ENCODE measurements around the gene VLDLR.

Gene VLDLR

DNA sequence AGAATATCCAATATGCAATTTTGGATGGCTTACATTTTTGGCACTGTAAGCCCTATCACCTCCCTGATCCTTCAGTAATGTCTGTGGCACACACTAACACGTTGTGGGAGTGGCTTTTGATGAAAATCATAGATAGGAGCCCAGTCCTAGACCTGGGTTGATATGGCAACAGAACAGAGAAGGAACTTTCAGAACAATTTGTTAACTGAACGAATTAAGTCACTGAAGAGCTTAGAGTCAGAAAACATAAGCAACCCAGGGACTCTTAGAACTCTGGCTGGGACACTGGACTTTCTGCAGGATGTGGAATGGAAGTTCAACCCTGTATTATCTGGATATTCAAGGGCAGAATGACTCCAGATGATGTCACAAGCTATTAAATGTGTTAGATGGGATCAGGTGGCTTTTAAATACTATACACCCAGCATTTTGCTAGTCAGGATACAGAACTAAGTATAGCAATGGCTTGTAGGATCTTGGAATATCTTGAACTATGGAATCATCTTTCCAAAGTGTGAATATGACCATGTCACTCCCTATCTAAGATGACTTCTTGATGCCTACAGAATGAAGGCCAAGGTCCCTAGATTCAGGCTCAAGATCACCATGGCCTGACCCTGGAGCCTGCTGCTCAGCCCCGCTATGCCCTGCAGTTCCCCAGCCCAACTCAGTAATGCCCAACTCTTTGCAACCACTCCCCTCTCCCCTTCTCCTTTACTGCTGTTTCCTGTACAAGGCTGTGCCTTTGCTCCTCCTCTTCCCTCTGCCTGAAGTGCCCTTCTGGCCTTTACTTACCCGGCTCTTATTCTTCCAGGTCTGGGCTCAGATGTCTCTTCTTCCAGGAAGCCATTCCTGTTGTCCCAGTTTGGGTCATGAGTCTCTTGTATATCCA, 42.8 kb downstream of the VLDLR start:
- WGBS = 93% methylated on average over 4 of the region's 4 CpGs
- H3K4me1 ChIP-seq (ENCODE audit: insufficient read depth, low read length) = no peaks in the 10 kb centered on the region
- H3K27ac ChIP-seq (ENCODE audit: low read depth, low read length) = no peak overlapping the region

GRCh38 chr9:2666569-2666968, 45.0 kb downstream of the VLDLR start:
- Histone ChIP-seq H3K27me3 (ENCODE audit: insufficient read depth, low read length) (no peaks in the 10 kb centered on the region), H3K27ac (ENCODE audit: low read depth, low read length) (no peak overlapping the region), H3K9ac (ENCODE audit: low read depth, low read length) (no peak overlapping the region), H3K4me1 (ENCODE audit: insufficient read depth, low read length) (no peaks in the 10 kb centered on the region), H3K4me3 (ENCODE audit: low read length) (no peak overlapping the region), H3K36me3 (ENCODE audit: insufficient read depth, low read length) (peaks cover 5% of the 10 kb centered on the region; the same call in 1 of the 2 replicates), H3K9me3 (ENCODE audit: insufficient read depth, low read depth, low read length) (peaks cover 13% of the 10 kb centered on the region; the same call in 1 of the 2 replicates)
- 95% methylated on average over 4 of the region's 4 CpGs for WGBS

More for the DNA sequence above, 42.8 kb downstream of the VLDLR start:
- Histone ChIP-seq H3K9ac (ENCODE audit: low read depth, low read length) (no peak overlapping the region), H3K9me3 (ENCODE audit: insufficient read depth, low read depth, low read length) (peaks cover 13% of the 10 kb centered on the region; the same call in 1 of the 2 replicates), H3K36me3 (ENCODE audit: insufficient read depth, low read length) (peaks cover 5% of the 10 kb centered on the region; the same call in 1 of the 2 replicates), H3K27me3 (ENCODE audit: insufficient read depth, low read length) (no peaks in the 10 kb centered on the region), H3K4me3 (ENCODE audit: low read length) (no peak overlapping the region)

GRCh38 chr9:2673161-2673560, 51.6 kb downstream of the VLDLR start:
- Histone ChIP-seq H3K9me3 (ENCODE audit: insufficient read depth, low read depth, low read length) (no peaks in the 10 kb centered on the region), H3K4me3 (ENCODE audit: low read length) (no peak overlapping the region), H3K36me3 (ENCODE audit: insufficient read depth, low read length) (no peaks in the 10 kb centered on the region), H3K9ac (ENCODE audit: low read depth, low read length) (no peak overlapping the region), H3K27me3 (ENCODE audit: insufficient read depth, low read length) (no peaks in the 10 kb centered on the region), H3K4me1 (ENCODE audit: insufficient read depth, low read length) (peaks cover 14% of the 10 kb centered on the region), H3K27ac (ENCODE audit: low read depth, low read length) (no peak overlapping the region)
- 92% methylated on average over 3 of the region's 3 CpGs for WGBS

DNA sequence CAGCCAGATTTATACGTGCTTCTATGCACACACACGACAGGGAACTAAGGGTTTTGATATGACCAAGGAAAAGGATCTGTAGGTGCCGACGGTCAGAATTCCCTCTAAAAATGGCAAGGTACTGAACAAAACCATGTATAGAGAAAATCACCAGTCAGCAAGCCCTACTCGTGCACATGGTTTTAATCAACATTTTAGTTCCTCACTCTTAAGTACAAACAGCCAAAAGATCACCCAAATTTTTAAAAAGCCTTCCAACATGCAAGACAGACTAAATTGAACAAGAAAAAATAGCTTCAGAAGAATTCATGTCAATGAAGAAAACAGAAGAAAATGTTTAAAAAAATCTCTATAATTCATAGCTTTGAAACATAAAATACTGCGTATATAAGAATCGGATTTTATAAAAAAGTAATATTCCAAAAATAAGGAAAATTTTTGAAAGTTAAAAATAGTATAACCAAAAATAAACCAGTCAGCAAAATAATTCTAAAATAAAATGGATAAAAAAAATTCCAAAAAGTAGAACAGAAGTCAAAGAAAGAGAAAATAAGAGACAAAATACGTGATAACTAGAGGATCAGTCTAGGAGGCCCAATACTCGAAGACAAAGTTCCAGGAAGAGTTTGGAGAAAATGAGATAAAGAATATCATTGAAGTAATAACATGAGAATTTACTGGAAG, 52.7 kb downstream of the VLDLR start:
- no peaks in the 10 kb centered on the region for H3K9me3 ChIP-seq (ENCODE audit: insufficient read depth, low read depth, low read length)
- WGBS = 93% methylated on average over 7 of the region's 9 CpGs
- no peak overlapping the region for H3K27ac ChIP-seq (ENCODE audit: low read depth, low read length)
- no peaks in the 10 kb centered on the region for H3K27me3 ChIP-seq (ENCODE audit: insufficient read depth, low read length)
- no peak overlapping the region for H3K4me3 ChIP-seq (ENCODE audit: low read length)
- no peak overlapping the region for H3K9ac ChIP-seq (ENCODE audit: low read depth, low read length)
- no peaks in the 10 kb centered on the region for H3K36me3 ChIP-seq (ENCODE audit: insufficient read depth, low read length)
- peaks cover 17% of the 10 kb centered on the region for H3K4me1 ChIP-seq (ENCODE audit: insufficient read depth, low read length)

DNA sequence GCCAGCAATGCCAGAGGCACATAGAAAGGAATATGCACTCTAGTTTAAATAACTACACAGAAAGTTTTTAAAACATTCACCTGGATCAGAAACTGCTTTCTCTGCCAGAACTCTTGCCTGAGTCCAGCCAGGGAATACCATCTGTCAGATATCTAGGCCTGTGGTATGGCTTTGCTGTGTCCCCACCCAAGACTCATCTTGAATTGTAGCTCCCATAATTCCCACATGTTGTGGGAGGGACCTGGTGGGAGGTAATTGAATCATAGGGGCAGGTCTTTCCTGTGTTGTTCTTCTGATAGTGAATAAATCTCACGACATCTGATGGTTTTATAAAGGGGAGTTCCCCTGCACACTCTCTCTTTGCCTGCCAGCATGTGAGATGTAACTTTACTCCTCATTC, 54.2 kb downstream of the VLDLR start:
- no peak overlapping the region for H3K27ac ChIP-seq (ENCODE audit: low read depth, low read length)
- H3K9ac ChIP-seq (ENCODE audit: low read depth, low read length) = no peak overlapping the region
- no peaks in the 10 kb centered on the region for H3K27me3 ChIP-seq (ENCODE audit: insufficient read depth, low read length)
- no peak overlapping the region for H3K4me3 ChIP-seq (ENCODE audit: low read length)
- H3K4me1 ChIP-seq (ENCODE audit: insufficient read depth, low read length) = peaks cover 17% of the 10 kb centered on the region
- H3K9me3 ChIP-seq (ENCODE audit: insufficient read depth, low read depth, low read length) = no peaks in the 10 kb centered on the region
- WGBS = 82% methylated on average over 1 of the region's 1 CpG
- no peaks in the 10 kb centered on the region for H3K36me3 ChIP-seq (ENCODE audit: insufficient read depth, low read length)

DNA sequence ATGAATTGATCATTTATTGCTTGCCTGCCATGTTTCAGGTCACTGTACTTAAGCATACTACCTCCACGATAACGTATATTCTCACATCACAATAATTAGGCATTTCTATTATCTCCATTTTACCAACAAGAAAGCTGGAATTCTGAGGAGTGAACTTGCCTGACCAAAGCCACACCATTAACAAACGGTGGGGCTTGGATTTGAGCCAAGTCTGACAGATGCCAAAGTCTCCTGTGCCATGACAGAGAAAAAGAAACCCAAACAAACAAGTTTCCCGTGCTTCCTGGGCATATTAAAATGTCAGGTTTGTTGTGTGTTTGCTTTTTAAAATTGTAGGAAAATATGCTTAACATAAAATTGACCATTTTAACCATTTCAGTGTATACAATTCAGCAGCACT, 54.9 kb downstream of the VLDLR start:
- H3K9me3 ChIP-seq (ENCODE audit: insufficient read depth, low read depth, low read length) = no peaks in the 10 kb centered on the region
- no peak overlapping the region for H3K9ac ChIP-seq (ENCODE audit: low read depth, low read length)
- H3K4me3 ChIP-seq (ENCODE audit: low read length) = no peak overlapping the region
- 90% methylated on average over 4 of the region's 4 CpGs for WGBS
- no peak overlapping the region for H3K27ac ChIP-seq (ENCODE audit: low read depth, low read length)
- H3K27me3 ChIP-seq (ENCODE audit: insufficient read depth, low read length) = no peaks in the 10 kb centered on the region
- no peaks in the 10 kb centered on the region for H3K36me3 ChIP-seq (ENCODE audit: insufficient read depth, low read length)
- H3K4me1 ChIP-seq (ENCODE audit: insufficient read depth, low read length) = peaks cover 17% of the 10 kb centered on the region

- H3K4me3 ChIP-seq (ENCODE audit: low read length) = no peak overlapping the region
- H3K27me3 ChIP-seq (ENCODE audit: insufficient read depth, low read length) = no peaks in the 10 kb centered on the region
- peaks cover 17% of the 10 kb centered on the region for H3K4me1 ChIP-seq (ENCODE audit: insufficient read depth, low read length)
- H3K36me3 ChIP-seq (ENCODE audit: insufficient read depth, low read length) = no peaks in the 10 kb centered on the region
- WGBS = 86% methylated on average over 5 of the region's 5 CpGs
- no peak overlapping the region for H3K27ac ChIP-seq (ENCODE audit: low read depth, low read length)
- no peaks in the 10 kb centered on the region for H3K9me3 ChIP-seq (ENCODE audit: insufficient read depth, low read depth, low read length)
- no peak overlapping the region for H3K9ac ChIP-seq (ENCODE audit: low read depth, low read length)
These were observed 56.6 kb downstream of the VLDLR start for GRCh38 chr9:2677915-2678889.

- 99% methylated on average over 2 of the region's 2 CpGs for WGBS
- Histone ChIP-seq H3K27ac (ENCODE audit: low read depth, low read length) (no peak overlapping the region), H3K9me3 (ENCODE audit: insufficient read depth, low read depth, low read length) (no peaks in the 10 kb centered on the region)
These were observed 57.4 kb downstream of the VLDLR start for GRCh38 chr9:2679011-2679410.

DNA sequence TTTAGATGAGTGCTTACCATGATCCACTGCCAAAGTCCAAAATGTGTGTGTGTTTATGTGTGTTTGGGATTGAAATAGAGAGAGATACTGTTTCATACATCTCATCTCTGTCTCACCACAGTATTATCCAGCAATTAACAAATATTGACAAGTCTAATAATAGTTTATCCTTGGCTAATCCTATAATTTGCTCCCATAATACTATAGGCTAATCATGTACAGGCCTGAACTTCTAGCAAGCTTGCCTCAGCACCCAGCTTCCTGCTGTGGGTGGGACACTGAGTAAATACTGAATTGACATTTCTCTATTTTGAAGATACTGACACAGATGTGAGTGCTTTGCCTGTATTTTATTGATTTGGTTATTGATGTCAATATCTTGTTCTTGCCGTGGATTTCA, 60.4 kb downstream of the VLDLR start:
- H3K4me1 ChIP-seq (ENCODE audit: insufficient read depth, low read length) = peaks cover 15% of the 10 kb centered on the region
- no peaks in the 10 kb centered on the region for H3K36me3 ChIP-seq (ENCODE audit: insufficient read depth, low read length)
- no peaks in the 10 kb centered on the region for H3K27me3 ChIP-seq (ENCODE audit: insufficient read depth, low read length)
- WGBS = no CpG with 5 or more reads among the region's 1 CpG
- no peaks in the 10 kb centered on the region for H3K9me3 ChIP-seq (ENCODE audit: insufficient read depth, low read depth, low read length)
- H3K27ac ChIP-seq (ENCODE audit: low read depth, low read length) = no peak overlapping the region
- H3K9ac ChIP-seq (ENCODE audit: low read depth, low read length) = no peak overlapping the region
- H3K4me3 ChIP-seq (ENCODE audit: low read length) = no peak overlapping the region

More at GRCh38 chr9:2679011-2679410, 57.4 kb downstream of the VLDLR start:
- Histone ChIP-seq H3K4me1 (ENCODE audit: insufficient read depth, low read length) (peaks cover 17% of the 10 kb centered on the region), H3K36me3 (ENCODE audit: insufficient read depth, low read length) (no peaks in the 10 kb centered on the region), H3K4me3 (ENCODE audit: low read length) (no peak overlapping the region), H3K27me3 (ENCODE audit: insufficient read depth, low read length) (no peaks in the 10 kb centered on the region), H3K9ac (ENCODE audit: low read depth, low read length) (no peak overlapping the region)

GRCh38 chr9:2686911-2687310, 65.3 kb downstream of the VLDLR start:
- WGBS = 82% methylated on average over 4 of the region's 4 CpGs
- H3K27ac ChIP-seq (ENCODE audit: low read depth, low read length) = no peak overlapping the region

More at GRCh38 chr9:2686911-2687310, 65.3 kb downstream of the VLDLR start:
- Histone ChIP-seq H3K4me3 (ENCODE audit: low read length) (no peak overlapping the region), H3K36me3 (ENCODE audit: insufficient read depth, low read length) (peaks cover 3% of the 10 kb centered on the region; the same call in 1 of the 2 replicates), H3K27me3 (ENCODE audit: insufficient read depth, low read length) (no peaks in the 10 kb centered on the region), H3K4me1 (ENCODE audit: insufficient read depth, low read length) (no peaks in the 10 kb centered on the region), H3K9me3 (ENCODE audit: insufficient read depth, low read depth, low read length) (no peaks in the 10 kb centered on the region), H3K9ac (ENCODE audit: low read depth, low read length) (no peak overlapping the region)

All from HUES64 (cell line).